NCI-H2029 (cell line): ENCODE data around the gene STK40.

Experiments used
- DNase-seq: peaks from one replicate; lab custom pipeline; 2025; lab: John Stamatoyannopoulos, UW

STK40 gene

GRCh38 chr1:36397378-36398230, 11.9 kb upstream of the STK40 start, which contains the start of gene LSM10:
Gene LSM10, minus strand, starts transcription at chr1:36397908. Its CDS starts 3,779 bp downstream, at chr1:36394129.
- DNase-seq = peak; percentile 89

GRCh38 chr1:36397083-36397377, 11.3 kb upstream of the STK40 start:
- DNase-seq = no peak

GRCh38 chr1:36396359-36396758, 10.6 kb upstream of the STK40 start:
- no peak for DNase-seq

- no peak for DNase-seq
These were observed 8.0 kb upstream of the STK40 start for GRCh38 chr1:36393686-36394085.

- no peak for DNase-seq
These were observed 7.1 kb upstream of the STK40 start for GRCh38 chr1:36392836-36393235.

GRCh38 chr1:36391271-36391670, 5.5 kb upstream of the STK40 start:
- DNase-seq = no peak

GRCh38 chr1:36390411-36390810, 4.7 kb upstream of the STK40 start:
- DNase-seq = no peak

GRCh38 chr1:36389999-36390398, 4.3 kb upstream of the STK40 start:
- no peak for DNase-seq

GRCh38 chr1:36389261-36389660, 3.5 kb upstream of the STK40 start:
- DNase-seq = no peak

- no peak for DNase-seq
These were observed 1.6 kb upstream of the STK40 start for GRCh38 chr1:36387141-36387949.

- peak; percentile 86 for DNase-seq
These were observed 779 bp upstream of the STK40 start for GRCh38 chr1:36386265-36387140.

- peak; percentile 71 for DNase-seq
These were observed 948 bp downstream of the STK40 start for GRCh38 chr1:36384542-36385409.

- no peak for DNase-seq
These were observed 2.5 kb downstream of the STK40 start for GRCh38 chr1:36383240-36383639.

GRCh38 chr1:36382669-36383068, 3.1 kb downstream of the STK40 start:
- no peak for DNase-seq

- DNase-seq = no peak
These were observed 3.5 kb downstream of the STK40 start for GRCh38 chr1:36382231-36382630.

GRCh38 chr1:36381405-36381804, 4.3 kb downstream of the STK40 start:
- no peak for DNase-seq

- DNase-seq = no peak
These were observed 4.9 kb downstream of the STK40 start for GRCh38 chr1:36380782-36381181.

GRCh38 chr1:36380143-36380619, 5.5 kb downstream of the STK40 start:
- no peak for DNase-seq

GRCh38 chr1:36377791-36378492, 7.8 kb downstream of the STK40 start:
- no peak for DNase-seq

GRCh38 chr1:36372617-36373016, 13.1 kb downstream of the STK40 start:
- no peak for DNase-seq
